ELF-1 (cell line): ENCODE data around the gene KCNK10.

Experiments used
- DNase-seq: peaks from one replicate; pipeline ENCODE4 v3.0.0-alpha.2; 2016; ENCODE audit warnings: low read depth, low spot score

Gene KCNK10, protein sequence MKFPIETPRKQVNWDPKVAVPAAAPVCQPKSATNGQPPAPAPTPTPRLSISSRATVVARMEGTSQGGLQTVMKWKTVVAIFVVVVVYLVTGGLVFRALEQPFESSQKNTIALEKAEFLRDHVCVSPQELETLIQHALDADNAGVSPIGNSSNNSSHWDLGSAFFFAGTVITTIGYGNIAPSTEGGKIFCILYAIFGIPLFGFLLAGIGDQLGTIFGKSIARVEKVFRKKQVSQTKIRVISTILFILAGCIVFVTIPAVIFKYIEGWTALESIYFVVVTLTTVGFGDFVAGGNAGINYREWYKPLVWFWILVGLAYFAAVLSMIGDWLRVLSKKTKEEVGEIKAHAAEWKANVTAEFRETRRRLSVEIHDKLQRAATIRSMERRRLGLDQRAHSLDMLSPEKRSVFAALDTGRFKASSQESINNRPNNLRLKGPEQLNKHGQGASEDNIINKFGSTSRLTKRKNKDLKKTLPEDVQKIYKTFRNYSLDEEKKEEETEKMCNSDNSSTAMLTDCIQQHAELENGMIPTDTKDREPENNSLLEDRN

GRCh38 chr14:88323086-88323522 is at the start of gene KCNK10:
TSS of gene KCNK10 (minus strand) at chr14:88323269. CDS start at chr14:88322798, 471 bp downstream.
- peak; percentile 4 for DNase-seq

DNA sequence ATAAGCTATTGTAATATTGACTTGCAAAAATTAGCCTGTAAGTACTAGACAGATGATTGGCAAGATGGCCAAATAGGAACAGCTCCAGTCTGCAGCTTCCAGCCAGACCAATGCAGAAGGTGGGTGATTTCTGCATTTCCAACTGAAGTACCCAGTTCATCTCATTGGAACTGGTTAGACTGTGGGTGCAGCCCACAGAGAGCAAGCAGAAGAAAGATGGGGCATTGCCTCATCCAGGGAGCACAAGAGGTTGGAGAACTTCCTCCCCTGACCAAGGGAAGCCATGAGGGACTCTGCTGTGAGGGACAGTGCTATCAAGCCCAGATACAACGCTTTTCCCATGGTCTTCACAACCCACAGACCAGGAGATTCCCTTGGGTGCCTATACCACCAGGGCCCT is 46.4 kb upstream of the KCNK10 start:
- no peak for DNase-seq

DNA sequence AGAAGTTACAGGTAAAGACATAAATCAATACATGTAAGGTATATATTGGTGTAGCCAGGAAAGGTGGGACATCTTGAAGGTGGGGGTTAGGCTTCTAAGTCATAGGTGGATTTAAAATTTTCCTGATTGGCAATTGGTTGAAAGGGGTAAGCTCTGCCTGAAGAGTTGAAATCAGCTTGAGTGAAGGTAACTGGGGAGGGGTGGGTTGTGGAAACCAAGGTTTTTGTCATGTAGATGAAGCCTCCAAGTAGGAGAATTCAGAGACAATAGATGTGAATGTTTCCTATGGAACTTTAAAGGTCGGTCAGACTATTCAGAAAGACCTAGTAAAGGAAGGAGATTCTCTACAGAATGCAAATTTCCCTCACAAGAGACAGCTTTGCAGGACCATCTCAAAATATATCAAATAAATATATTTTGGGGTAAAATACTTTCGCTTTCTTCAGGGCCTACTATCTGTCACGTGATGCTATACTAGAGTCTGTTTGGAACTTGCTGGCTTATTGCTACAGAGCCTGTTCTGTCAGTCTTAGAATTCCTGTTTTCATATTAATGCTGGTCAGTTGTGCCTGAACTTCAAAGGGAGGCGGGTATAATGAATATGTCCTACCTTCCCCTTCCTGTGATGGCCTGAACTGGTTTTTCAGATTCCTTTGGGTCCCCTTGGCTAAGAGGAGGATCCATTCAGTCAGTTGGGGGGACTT is 41.8 kb upstream of the KCNK10 start:
- DNase-seq = peak; percentile 66

DNA sequence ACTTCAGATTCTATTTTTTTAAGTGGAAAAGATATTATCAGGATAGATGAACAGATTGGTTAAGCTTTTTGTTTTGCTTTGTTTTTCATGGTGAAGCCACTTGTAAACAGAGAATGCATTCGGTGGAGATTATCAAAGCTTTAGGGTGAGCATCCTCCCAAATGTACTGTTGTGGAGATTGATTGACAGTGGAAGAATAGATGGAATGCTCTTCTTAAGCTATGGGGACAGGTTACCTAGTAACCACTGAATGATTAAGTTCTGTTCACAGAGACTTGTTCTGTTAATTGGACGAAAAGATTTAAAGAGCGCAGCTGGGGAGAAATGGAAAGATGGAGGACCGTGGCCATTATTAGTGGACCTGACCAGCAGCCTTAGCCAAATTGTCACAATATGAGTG is 40.6 kb upstream of the KCNK10 start:
- DNase-seq = no peak

DNA sequence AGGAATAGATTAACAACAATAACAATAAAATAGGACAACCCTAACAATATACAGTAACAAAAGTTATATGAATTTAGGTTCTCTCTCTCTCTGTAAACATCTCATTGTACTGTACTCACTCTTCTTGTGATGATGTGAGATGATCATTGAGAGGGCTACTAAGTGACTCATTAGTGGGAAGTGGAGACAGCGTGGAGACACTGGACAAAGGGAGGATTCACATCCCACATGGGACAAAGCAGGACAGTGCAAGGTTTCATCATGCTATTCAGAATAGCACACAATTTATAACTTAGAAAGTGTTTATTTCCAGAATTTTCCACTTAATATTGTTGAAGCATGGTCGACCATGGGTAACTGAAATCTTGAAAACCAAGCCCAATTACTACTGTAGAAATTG is 36.4 kb upstream of the KCNK10 start:
- no peak for DNase-seq

GRCh38 chr14:88354358-88354757 is 31.3 kb upstream of the KCNK10 start:
- no peak for DNase-seq

- DNase-seq = no peak
Measured at GRCh38 chr14:88352698-88353097, 29.6 kb upstream of the KCNK10 start.

DNA sequence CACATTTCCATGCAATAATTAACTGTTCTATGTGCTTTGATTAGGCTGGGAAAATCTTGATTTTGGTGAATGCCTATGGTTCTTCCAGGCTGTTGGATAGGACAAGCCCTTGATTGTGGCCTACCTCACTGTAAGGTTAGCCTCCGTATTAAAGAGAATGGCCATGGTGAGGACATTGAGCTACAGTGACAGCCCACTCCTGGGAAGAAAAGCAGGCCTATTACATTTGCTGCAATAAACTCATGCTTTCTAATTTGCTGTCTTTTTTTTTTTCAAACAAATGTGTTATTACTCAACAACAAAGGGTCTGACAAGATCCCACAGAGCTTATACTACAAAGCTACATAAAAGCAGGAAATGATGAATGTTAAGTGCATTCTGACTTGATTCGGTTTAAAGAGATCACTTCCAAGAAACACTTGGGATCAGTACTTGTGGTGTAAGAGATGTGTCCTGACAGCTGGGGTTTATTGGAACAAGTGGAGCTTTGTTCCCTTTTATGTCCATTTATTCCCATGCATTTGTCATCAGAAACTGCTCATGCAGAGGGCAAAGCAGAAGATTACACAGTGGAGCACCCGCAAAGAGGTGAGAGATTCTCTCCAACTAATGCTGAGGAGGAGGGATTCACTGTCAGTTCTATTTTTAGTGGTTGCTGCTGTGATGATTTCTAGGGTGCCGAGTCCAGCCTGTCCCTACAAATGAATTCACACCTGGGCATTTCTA is 29.1 kb upstream of the KCNK10 start:
- no peak for DNase-seq

GRCh38 chr14:88348546-88348945 is 25.5 kb upstream of the KCNK10 start:
- no peak for DNase-seq

DNA sequence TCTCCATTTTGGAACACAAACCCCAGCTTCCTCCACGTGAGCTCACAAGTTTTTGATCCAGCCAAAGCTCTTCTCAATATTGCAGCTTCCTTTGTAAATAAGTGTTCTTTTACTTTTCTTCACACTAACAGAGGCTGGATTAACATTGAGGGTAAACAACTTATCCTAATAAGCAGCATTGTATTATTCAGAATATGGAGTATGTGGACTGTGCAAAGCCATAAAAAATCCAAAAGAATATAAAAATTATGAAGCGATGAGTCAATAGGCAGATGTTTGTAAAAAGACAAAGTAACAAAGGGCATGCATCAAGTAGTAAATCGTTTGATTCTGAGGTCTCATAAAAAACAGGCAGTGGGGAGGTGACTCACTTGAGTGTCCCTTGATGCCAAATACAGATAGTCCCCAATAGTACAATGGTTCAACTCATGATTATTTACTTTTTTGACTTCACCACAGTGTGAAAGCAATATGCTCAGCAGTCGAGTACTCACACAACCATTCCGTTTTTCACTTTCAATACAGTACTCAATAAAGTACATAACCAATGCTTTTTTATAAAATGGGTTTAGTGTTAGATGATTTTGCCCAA is 23.1 kb upstream of the KCNK10 start:
- no peak for DNase-seq

- DNase-seq = no peak
Measured at GRCh38 chr14:88342980-88343379, 19.9 kb upstream of the KCNK10 start.

GRCh38 chr14:88340357-88340756 is 17.3 kb upstream of the KCNK10 start:
- DNase-seq = no peak

DNA sequence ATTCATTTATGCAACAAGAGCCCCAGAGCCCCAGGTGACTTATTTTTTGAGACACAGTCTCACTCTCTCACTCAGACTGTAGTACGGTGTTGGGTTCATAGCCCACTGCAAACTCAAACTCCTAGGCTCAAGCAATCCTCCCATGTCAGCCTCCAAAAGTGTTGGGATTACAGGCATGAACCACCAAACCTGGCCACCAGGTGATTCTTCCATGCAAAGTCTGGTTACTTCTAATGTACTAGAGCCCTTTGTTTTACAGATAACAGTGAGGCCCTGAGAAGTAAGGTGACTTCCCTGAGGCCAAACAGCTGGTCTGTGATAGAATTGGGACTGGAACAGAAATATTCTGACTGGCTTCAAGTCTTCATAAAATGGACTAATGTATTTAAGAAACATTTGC is 10.0 kb upstream of the KCNK10 start:
- DNase-seq = no peak

DNA sequence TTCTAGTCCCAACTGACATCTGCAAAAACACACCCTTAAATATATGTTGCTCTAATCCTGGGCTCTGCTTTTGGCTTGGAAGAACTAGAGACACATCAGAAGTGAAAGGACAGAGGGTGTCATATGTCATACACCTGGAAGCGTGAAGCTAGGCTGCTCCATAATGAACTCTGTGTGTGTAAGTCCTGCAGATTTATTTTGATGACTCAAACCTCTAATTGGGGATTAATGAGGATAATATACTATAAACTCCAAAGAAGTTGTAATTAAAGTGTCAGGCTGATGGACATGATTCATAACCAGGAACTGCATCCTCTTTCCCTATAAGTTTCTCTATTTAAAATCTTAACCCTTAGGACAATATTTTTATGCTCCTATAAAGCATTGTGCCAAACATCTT is 4.4 kb upstream of the KCNK10 start:
- no peak for DNase-seq

GRCh38 chr14:88326352-88327103 is 3.5 kb upstream of the KCNK10 start:
- peak; percentile 37 for DNase-seq

GRCh38 chr14:88325883-88326282 is 2.8 kb upstream of the KCNK10 start:
- DNase-seq = no peak

GRCh38 chr14:88324930-88325329 is 1.9 kb upstream of the KCNK10 start:
- DNase-seq = no peak

DNA sequence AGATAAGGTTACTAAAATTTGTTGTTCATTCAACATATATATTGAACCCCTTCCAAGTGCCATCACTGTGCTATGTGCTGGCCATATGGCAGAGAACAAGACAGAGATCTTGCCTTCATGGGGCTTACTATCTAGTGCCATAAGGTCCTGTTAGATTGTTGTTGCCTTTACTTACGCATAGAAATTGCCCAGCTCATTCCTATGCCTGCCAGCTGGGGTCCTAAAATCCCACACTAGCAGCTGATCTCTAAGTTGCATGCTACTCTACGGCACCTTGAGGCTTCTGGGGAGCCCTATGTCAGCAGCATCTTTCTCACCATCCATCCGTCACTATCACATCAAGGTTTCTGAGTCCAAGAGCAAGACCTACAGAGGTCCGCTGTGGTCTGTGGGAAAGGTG is 1.4 kb upstream of the KCNK10 start:
- DNase-seq = no peak

GRCh38 chr14:88323523-88324199 is 592 bp upstream of the KCNK10 start:
- DNase-seq = peak; percentile 48

- DNase-seq = no peak
Measured at GRCh38 chr14:88322504-88323085, 474 bp downstream of the KCNK10 start.
